22Rv1 (cell line): Measurements from ENCODE around the gene KRTAP10-11.
"Not testable (repeated sequence)": the region's sequence is repeated elsewhere in the genome, so short reads cannot be mapped to it uniquely, and the experiment has no call there.

Source experiments
- CTCF ChIP-seq: fragments of 450-650 bp; IDR thresholded peaks from 2 replicates; pipeline ENCODE4 v1.5.1; 2017; ENCODE audit warnings: mild to moderate bottlenecking
- ZFX ChIP-seq: fragments of 450-650 bp; IDR thresholded peaks from 2 replicates; pipeline ENCODE4 v1.6.1; 2017; ENCODE audit warnings: antibody characterized with exemption, borderline replicate concordance

GRCh38 chr21:44610157-44610843, 35.9 kb upstream of the KRTAP10-11 start:
- TF ChIP-seq CTCF, ZFX: not testable (repeated sequence)
